ENCODE results near the gene ZSCAN1. TPM values are rescaled to one million over a fixed set of nuclear protein-coding genes. Genes with fewer than 3 reads are reported as not detected.

The ZSCAN1 gene
- total and polyA plus RNA-seq, 11 donors: 0.14 TPM; not detected in 10

- Histone ChIP-seq H3K27ac (no peak overlapping the region), H3K9me3 (peaks cover 0 to 66% (median 10%) of the 10 kb centered on the region in 12 donors), H3K4me1 (peaks cover 0 to 15% (median 1%) of the 10 kb centered on the region in 12 donors), H3K4me3 (no peak overlapping the region), H3K27me3 (peaks cover 0 to 8% (median 0%) of the 10 kb centered on the region in 9 donors), H3K36me3 (no peaks in the 10 kb centered on the region)
- 13 to 31% (median 29%) methylated on average over 31 to 44 of the region's 44 CpGs for WGBS, 4 donors
- peak in 1 of 4 donors; percentile 2 for ATAC-seq
- intact Hi-C loops (cut with DNase I): loop anchor here in 1 of 10 donors (10.0 kb wide), 1 partner anchor 57 kb away; the partner anchor contains the start of gene ZSCAN18
- no peak for DNase-seq
- TF ChIP-seq POLR2A (IDR thresholded peaks at IDR 0.05) (no peak), CTCF (IDR thresholded peaks at IDR 0.05) (no peak)
These were observed 4.3 kb downstream of the ZSCAN1 start for GRCh38 chr19:58037927-58038687.

- TF ChIP-seq CTCF (IDR thresholded peaks at IDR 0.05) (no peak), POLR2A (IDR thresholded peaks at IDR 0.05) (no peak)
- Histone ChIP-seq H3K27me3 (peaks cover 0 to 5% (median 0%) of the 10 kb centered on the region in 9 donors), H3K36me3 (no peaks in the 10 kb centered on the region), H3K4me1 (peaks cover 0 to 8% (median 0%) of the 10 kb centered on the region in 12 donors), H3K4me3 (no peak overlapping the region), H3K27ac (no peak overlapping the region), H3K9me3 (peaks cover 0 to 68% (median 14%) of the 10 kb centered on the region in 12 donors)
- no peak for ATAC-seq
- WGBS, 4 donors: 21 to 29% (median 26%) methylated on average over 8 of the region's 8 CpGs
- DNase-seq: no peak
- intact Hi-C loops (cut with DNase I): loop anchor here in 1 of 10 donors (10.0 kb wide), 1 partner anchor 56 kb away; the partner anchor contains the start of gene ZSCAN18
These were observed 4.9 kb downstream of the ZSCAN1 start for GRCh38 chr19:58038688-58039204.

GRCh38 chr19:58040751-58041525, 7.1 kb downstream of the ZSCAN1 start:
- WGBS, 4 donors: 78 to 91% (median 85%) methylated on average over 18 to 21 of the region's 21 CpGs

More at GRCh38 chr19:58040751-58041525, 7.1 kb downstream of the ZSCAN1 start:
- no peaks in the 10 kb centered on the region for H3K4me1 ChIP-seq
- DNase-seq: no peak
- peaks cover 0 to 5% (median 0%) of the 10 kb centered on the region in 9 donors for H3K27me3 ChIP-seq
- H3K27ac ChIP-seq: no peak overlapping the region
- H3K9me3 ChIP-seq: peaks cover 0 to 89% (median 31%) of the 10 kb centered on the region in 12 donors
- intact Hi-C loops (cut with DNase I): no loop called here
- no peak for ATAC-seq
- TF ChIP-seq POLR2A (IDR thresholded peaks at IDR 0.05): no peak
- TF ChIP-seq CTCF (IDR thresholded peaks at IDR 0.05): no peak
- H3K36me3 ChIP-seq: no peaks in the 10 kb centered on the region
- H3K4me3 ChIP-seq: no peak overlapping the region

All from heart left ventricle (tissue), 16 donors.